HepG2 (cell line): ENCODE measurements around the gene SFR1. TPM values are rescaled to one million over a fixed set of nuclear protein-coding genes. Genes with fewer than 3 reads are reported as not detected.

Source experiments
- ASH2L ChIP-seq: fragments of 300-600, 200-600 bp; sonication (generic); IDR thresholded peaks from 2 replicates; pipeline ENCODE4 v1.7.0; 2017; ENCODE audit warnings: low read depth, mild to moderate bottlenecking, moderate library complexity, mixed read lengths, low read length; ENCODE audit not compliant: insufficient read length
- FOXC1 ChIP-seq: sonication (generic); formaldehyde crosslinking; IDR thresholded peaks from 2 replicates; pipeline ENCODE4 v1.8.0; 2022; ENCODE audit warnings: mild to moderate bottlenecking, missing genetic modification reagents, borderline replicate concordance
- GATAD2A ChIP-seq: IDR thresholded peaks from 2 replicates; pipeline ENCODE4 v1.6.1; 2016
- KDM1A ChIP-seq: IDR thresholded peaks from 2 replicates; pipeline ENCODE4 v1.6.1; 2016; ENCODE audit warnings: missing compliant biosample characterization
- KLF12 ChIP-seq: sonication (generic); formaldehyde crosslinking; IDR thresholded peaks from 2 replicates; pipeline ENCODE4 v1.4.0; 2020; ENCODE audit warnings: missing genetic modification reagents, borderline replicate concordance
- MEF2D ChIP-seq: sonication (generic); formaldehyde crosslinking; IDR thresholded peaks from 2 replicates; pipeline ENCODE4 v1.5.1; 2020; ENCODE audit warnings: mild to moderate bottlenecking, missing genetic modification reagents
- SNAPC4 ChIP-seq: sonication (generic); formaldehyde crosslinking; IDR thresholded peaks from 2 replicates; pipeline ENCODE4 v1.4.0; 2020; ENCODE audit warnings: mild to moderate bottlenecking, missing genetic modification reagents
- TRAFD1 ChIP-seq: sonication (generic); formaldehyde crosslinking; IDR thresholded peaks from 2 replicates; pipeline ENCODE4 v1.5.1; 2020; ENCODE audit warnings: missing genetic modification reagents, mild to moderate bottlenecking, borderline replicate concordance
- UBTF ChIP-seq: sonication (generic); formaldehyde crosslinking; IDR thresholded peaks from 2 replicates; pipeline ENCODE4 v1.4.0; 2020; ENCODE audit warnings: mild to moderate bottlenecking, missing genetic modification reagents
- ZBTB25 ChIP-seq: IDR thresholded peaks from 2 replicates; pipeline ENCODE4 v1.6.1; 2018; ENCODE audit warnings: missing genetic modification reagents
- ZNF136 ChIP-seq: sonication (generic); formaldehyde crosslinking; IDR thresholded peaks from 2 replicates; pipeline ENCODE4 v1.8.1; 2022; ENCODE audit warnings: low read depth, mild to moderate bottlenecking, moderate library complexity, missing genetic modification reagents
- ZNF33A ChIP-seq: sonication (generic); formaldehyde crosslinking; IDR thresholded peaks from 2 replicates; pipeline ENCODE4 v1.5.1; 2020; ENCODE audit warnings: missing genetic modification reagents, mild to moderate bottlenecking, moderate library complexity, borderline replicate concordance
- ZNF441 ChIP-seq: sonication (generic); formaldehyde crosslinking; IDR thresholded peaks from 2 replicates; pipeline ENCODE4 v1.7.0; 2021; ENCODE audit warnings: missing genetic modification reagents, borderline replicate concordance
- ZNF703 ChIP-seq: sonication (generic); formaldehyde crosslinking; IDR thresholded peaks from 2 replicates; pipeline ENCODE4 v1.5.1; 2020; ENCODE audit warnings: missing genetic modification reagents, mild to moderate bottlenecking, moderate library complexity, borderline replicate concordance
- polyA plus RNA-seq, 8 experiments: library from polyadenylated mRNA; depleted of rRNA in 3 of 8; stranded (reverse) in 7 of 8; unstranded in 1 of 8; fragments of >200 nt; fragmentation: Illumina TruSeq in 4 of 8; extraction: Trizol in 4 of 8; gene quantifications; 2 replicates each; pipeline versions ENCODE4 v1.2.1 to v1.2.3, GENCODE V29; 2011 to 2016; ENCODE audit warnings: low read depth in 4 of 8, missing spikeins in 1 of 8, mixed read lengths in 1 of 8; ENCODE audit not compliant: insufficient read depth in 1 of 8
- total RNA-seq, 5 experiments: library from RNA; depleted of rRNA; stranded (reverse); fragments of >200 nt; fragmentation: Illumina TruSeq; extraction: Trizol; gene quantifications; 2 replicates each; pipeline ENCODE4 v1.2.3, GENCODE V29; 2016; ENCODE audit warnings: low read depth in 1 of 5
- TF ChIP-seq, protein P1 (sequence below): sonication (generic); formaldehyde crosslinking; IDR thresholded peaks from 2 replicates; pipeline ENCODE4 v1.5.0; 2020; ENCODE audit warnings: missing genetic modification reagents, mild to moderate bottlenecking, borderline replicate concordance

SFR1 gene
- total and polyA plus RNA-seq, 2 of the 13 experiments (the other 11 are each of a cell fraction or from before 2014, with no cell fraction given): 2.2 to 6.1 TPM

DNA sequence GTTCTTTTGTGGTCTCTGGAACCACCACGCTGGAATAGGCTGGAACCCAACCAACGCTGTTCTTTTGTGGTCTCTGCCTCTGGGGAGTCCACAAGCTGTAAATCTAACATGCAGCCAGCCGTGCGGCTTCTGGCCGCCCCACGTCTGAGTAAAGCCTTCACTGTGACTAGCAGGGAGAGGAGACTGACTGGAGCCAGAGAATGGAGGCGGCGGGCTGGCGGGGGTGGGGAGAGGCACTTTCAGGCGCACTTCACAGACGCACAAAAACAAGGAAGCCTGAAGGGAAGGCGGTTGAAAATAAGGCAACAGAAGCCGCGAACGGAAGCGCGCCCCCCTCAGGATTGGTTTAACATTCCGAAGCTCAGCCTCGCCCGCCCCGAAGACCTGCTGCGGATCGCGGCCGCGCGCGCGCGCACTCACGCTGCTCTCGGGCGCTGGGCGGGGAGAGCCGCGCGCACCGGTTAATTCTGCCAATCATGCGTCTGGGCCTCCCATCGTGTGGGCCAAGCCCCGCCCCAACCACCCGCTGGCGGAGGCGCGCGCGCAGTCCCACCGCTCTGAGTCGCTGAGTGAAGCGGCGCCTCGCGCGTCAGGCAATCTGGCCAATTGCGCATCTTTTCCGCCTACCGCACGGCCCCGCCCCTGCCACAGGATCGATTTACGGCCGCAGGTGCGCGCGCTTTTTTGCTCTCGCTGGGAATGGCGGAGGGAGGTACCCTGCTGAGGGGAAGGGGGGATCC is at the start of gene SFR1 (continued):
- TF ChIP-seq UBTF: peak; percentile 57
- 0 out of 2 replicates have a peak, but pooled peaks have one; percentile 69 for TF ChIP-seq SNAPC4 (CRISPR knock-in tag)
- TF ChIP-seq KLF12 (CRISPR knock-in tag): peak; percentile 65; the same call in 1 of the 2 replicates
- TF ChIP-seq ZNF136: no peak
- no peak; the same call in 1 of the 2 replicates for TF ChIP-seq FOXC1 (CRISPR knock-in tag)
- peak; percentile 52; the same call in 1 of the 2 replicates for TF ChIP-seq ZBTB25
- TF ChIP-seq KDM1A: no peak
- no peak for TF ChIP-seq MEF2D (CRISPR knock-in tag)
- TF ChIP-seq ZNF33A (CRISPR knock-in tag): 0 out of 2 replicates have a peak, but pooled peaks have one; percentile 15
- no peak for TF ChIP-seq ZNF441 (CRISPR knock-in tag)
- TF ChIP-seq TRAFD1 (CRISPR knock-in tag): no peak
- TF ChIP-seq ASH2L: no peak
- TF ChIP-seq GATAD2A (CRISPR knock-in tag): peak; percentile 21; the same call in 1 of the 2 replicates
- TF ChIP-seq ZNF703 (CRISPR knock-in tag): no peak
- TF ChIP-seq, protein P1, sequence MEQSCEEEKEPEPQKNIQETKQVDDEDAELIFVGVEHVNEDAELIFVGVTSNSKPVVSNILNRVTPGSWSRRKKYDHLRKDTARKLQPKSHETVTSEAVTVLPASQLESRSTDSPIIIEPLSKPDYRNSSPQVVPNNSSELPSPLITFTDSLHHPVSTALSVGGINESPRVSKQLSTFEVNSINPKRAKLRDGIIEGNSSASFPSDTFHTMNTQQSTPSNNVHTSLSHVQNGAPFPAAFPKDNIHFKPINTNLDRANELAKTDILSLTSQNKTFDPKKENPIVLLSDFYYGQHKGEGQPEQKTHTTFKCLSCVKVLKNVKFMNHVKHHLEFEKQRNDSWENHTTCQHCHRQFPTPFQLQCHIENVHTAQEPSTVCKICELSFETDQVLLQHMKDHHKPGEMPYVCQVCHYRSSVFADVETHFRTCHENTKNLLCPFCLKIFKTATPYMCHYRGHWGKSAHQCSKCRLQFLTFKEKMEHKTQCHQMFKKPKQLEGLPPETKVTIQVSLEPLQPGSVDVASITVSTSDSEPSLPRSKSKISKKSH (CRISPR knock-in tag): peak; percentile 88
